ENCODE data around the gene C10orf67.
"Not testable (repeated sequence)": the region's sequence is repeated elsewhere in the genome, so short reads cannot be mapped to it uniquely, and the experiment has no call there.

C10orf67 gene

DNA sequence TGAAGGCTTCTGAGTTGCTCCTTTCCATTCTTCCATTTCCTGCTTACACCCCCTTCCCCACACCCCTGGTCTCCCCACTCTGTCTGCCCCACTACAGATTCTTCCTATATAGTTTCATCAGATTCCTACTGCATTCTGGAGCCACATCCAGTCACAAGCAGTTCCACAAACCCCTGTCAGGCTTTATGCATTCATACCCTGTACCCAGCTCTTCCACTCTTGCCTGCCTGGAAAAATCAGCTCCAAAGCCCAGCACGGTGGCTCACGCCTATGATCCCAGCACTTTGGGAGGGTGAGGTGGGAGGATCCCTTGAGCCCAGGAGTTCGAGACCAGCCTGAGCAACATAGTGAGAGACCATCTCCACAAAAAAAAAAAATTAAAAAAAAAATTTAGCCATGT lies 60.4 kb downstream of the C10orf67 start:
- TF ChIP-seq, protein P1, sequence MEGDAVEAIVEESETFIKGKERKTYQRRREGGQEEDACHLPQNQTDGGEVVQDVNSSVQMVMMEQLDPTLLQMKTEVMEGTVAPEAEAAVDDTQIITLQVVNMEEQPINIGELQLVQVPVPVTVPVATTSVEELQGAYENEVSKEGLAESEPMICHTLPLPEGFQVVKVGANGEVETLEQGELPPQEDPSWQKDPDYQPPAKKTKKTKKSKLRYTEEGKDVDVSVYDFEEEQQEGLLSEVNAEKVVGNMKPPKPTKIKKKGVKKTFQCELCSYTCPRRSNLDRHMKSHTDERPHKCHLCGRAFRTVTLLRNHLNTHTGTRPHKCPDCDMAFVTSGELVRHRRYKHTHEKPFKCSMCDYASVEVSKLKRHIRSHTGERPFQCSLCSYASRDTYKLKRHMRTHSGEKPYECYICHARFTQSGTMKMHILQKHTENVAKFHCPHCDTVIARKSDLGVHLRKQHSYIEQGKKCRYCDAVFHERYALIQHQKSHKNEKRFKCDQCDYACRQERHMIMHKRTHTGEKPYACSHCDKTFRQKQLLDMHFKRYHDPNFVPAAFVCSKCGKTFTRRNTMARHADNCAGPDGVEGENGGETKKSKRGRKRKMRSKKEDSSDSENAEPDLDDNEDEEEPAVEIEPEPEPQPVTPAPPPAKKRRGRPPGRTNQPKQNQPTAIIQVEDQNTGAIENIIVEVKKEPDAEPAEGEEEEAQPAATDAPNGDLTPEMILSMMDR (IDR thresholded peaks at IDR 0.05; ENCODE audit: extremely low read depth, missing control alignments), result no peak
- DNase-seq (ENCODE audit: low spot score), result no peak

DNA sequence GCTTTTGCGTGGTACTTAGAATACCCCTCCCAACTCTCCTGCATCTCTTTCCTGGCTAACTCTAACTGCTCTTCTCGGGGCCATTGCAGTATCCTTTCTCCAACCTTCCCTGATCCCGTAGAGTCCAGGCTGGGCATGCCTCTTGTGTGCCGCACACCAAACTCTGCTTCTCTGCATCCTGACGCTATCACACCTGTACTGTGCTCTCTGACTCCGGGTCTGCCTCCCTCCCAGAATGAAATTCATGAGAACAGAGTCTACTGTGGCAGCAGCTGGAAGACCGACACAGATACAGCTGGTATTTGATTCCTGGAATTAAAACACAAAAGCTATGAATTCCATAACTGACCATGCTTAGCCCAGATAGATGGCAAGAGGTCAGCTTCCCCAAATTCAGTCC lies 60.9 kb downstream of the C10orf67 start:
- TF ChIP-seq, protein P1 (IDR thresholded peaks at IDR 0.05; ENCODE audit: extremely low read depth, missing control alignments), result no peak
- no peak for DNase-seq (ENCODE audit: low spot score)

DNA sequence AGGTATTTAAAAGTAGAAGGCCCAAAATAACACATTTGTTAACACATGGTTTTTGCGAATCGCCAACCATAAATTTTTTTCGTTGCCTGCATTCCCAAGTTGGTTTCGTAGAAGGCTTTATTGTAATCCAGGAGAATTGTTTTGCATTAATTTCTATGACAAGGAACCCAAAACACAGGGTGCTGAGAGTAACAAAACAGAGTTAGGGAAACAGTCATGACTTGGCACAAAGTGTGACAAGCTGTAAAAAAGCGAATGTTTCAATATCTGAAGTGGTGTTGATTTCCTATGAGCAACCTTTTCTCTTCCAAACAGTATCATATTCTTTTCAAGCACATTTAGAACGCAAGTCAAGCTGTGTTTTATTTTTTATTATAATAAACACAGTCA lies 63.6 kb downstream of the C10orf67 start:
- no peak for DNase-seq (ENCODE audit: low spot score)
- TF ChIP-seq, protein P1 (IDR thresholded peaks at IDR 0.05; ENCODE audit: extremely low read depth, missing control alignments), result no peak

DNA sequence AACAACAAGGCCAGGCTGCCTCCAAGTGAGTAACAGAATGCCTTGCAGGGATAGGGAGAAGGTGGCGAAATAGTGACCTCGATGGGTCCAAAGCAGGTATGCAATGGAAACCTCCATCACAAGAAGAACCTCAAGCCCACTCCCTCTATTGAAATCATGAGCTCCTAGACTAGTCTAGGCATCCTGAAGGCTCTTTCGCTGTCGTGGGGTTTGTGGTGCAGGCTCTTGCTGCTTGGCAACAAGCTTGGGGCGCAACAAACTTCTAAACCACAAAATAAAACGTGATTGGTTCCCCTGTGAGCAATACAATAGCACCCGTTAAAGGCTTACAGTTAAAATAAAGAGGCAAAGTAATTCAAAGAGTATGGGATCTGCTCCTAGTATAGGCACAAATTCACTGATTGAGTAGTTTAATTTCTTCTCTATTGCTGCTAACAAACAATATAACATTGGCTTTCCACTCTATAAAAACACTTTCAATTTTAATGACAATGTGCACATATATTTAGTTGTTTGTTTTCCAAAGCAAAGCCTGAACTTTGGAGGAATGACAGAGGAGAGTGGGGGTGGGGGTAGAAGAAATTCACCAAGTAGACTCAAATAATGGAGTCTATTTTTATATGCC lies 64.1 kb downstream of the C10orf67 start:
- no peak for DNase-seq (ENCODE audit: low spot score)
- TF ChIP-seq, protein P1 (IDR thresholded peaks at IDR 0.05; ENCODE audit: extremely low read depth, missing control alignments), result no peak

DNA sequence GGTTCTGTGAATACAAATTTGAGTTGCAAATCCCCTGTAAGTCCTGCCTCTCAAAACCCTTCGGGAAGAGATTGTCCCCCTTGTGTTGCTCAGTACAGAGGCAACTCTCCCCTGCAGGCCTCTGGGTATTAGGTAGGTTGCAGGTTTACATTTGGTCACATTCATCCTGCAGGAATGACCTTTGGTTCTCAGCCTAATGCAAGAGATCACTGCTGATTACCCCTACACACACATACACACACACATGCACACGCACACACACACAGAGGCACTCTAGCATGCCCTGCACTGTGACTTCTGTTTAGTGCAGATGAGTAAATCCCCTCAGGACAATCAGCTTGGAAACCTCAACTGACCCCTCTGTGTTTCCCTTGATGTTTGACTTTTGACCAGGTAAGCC lies 69.2 kb downstream of the C10orf67 start:
- TF ChIP-seq, protein P1 (IDR thresholded peaks at IDR 0.05; ENCODE audit: extremely low read depth, missing control alignments), result no peak
- no peak for DNase-seq (ENCODE audit: low spot score)

DNA sequence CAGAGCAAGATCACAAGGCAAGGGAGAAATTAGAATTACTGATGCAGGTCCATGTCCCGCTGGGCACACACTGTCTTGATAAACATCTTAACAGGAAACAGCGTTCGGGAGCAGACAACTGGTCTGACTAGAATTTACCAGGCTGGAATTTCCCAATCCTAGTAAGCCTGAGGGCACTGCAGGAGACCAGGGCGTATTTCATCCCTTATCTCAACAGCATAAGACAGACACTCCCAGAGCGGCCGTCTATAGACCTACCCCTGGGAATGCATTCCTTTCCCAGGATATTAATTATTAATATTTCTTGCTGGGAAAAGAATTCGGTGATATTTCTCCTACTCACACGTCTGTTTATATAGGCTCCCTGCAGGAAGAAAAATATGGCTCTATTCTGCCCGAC lies 70.4 kb downstream of the C10orf67 start:
- not testable (repeated sequence) for DNase-seq (ENCODE audit: low spot score)

DNA sequence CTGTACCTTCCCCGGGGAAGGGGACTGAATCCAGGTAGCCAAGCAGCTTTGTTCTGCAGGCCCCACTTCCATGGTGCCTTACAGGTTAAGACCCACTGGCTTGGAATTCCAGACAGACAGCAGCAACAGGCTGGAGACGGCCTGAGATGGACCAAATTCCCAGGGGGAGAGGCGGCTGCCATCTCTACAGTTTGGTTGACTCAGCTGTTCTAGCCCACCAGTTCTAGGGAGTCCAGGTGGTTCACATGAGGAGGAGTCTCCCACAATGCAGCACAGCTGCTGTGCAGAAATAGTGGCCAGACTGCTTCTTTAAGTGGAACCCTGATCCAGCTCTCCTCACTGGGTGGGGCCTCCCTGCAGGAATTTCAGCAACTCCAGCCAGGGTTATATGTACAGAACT lies 74.1 kb downstream of the C10orf67 start:
- TF ChIP-seq, protein P1 (IDR thresholded peaks at IDR 0.05; ENCODE audit: extremely low read depth, missing control alignments), result no peak
- DNase-seq (ENCODE audit: low spot score), result no peak

DNA sequence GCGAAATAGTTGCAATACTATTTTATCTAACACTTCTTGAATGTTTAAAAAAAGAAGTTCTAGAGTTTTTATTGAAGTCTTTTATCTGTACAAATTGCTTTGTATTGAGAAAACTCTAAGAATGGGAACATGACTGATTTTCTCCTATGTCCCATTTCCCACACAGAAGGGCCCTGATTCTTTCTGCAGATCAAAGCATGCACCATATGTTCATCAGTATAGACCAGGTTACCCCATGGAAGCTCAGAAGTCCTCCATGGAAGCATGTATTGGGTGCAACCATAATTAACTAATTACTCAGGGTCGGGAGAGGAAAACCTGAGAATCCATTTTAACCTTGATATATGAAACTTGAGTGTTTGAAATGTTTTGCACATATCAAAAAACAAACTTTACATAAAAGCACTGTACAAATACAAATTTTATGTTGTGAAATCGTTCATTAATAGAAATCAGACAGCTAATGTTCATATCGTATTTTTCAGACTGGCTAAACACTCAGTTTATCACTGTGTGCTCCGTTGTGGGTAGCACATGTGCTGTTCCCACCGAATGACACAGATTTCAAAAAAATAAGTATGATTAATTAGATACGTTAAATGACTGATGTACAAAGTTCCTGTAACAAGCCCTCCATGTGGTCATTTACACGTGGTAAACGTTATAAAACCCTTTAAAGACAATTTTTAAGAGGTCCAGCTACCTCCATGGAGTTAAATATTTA lies 81.0 kb downstream of the C10orf67 start:
- TF ChIP-seq, protein P1 (IDR thresholded peaks at IDR 0.05; ENCODE audit: extremely low read depth, missing control alignments), result no peak
- DNase-seq (ENCODE audit: low spot score), result no peak
